NT2/D1 (cell line): ENCODE measurements around the gene FBXO47.
A peak's percentile ranks its signal among the peaks of the same experiment; 100 is the strongest.
"Not testable (repeated sequence)": the region's sequence is repeated elsewhere in the genome, so short reads cannot be mapped to it uniquely, and the experiment has no call there.

Source experiments
- DNase-seq: peaks from one replicate; pipeline ENCODE4 v3.0.0-alpha.2; 2011; ENCODE audit warnings: low read depth, low spot score
- H3K27me3 ChIP-seq: 2 replicates; pipeline ENCODE4 v1.6.0; 2011; ENCODE audit warnings: mild to moderate bottlenecking; ENCODE audit not compliant: insufficient read length, insufficient read depth
- H3K36me3 ChIP-seq: 2 replicates; pipeline ENCODE4 v1.6.1; 2011; ENCODE audit warnings: mild to moderate bottlenecking, low read length, mixed read lengths; ENCODE audit not compliant: insufficient read depth, insufficient read length
- H3K4me1 ChIP-seq: 2 replicates; pipeline ENCODE4 v1.5.1; 2011; ENCODE audit not compliant: insufficient read depth, insufficient read length
- H3K4me3 ChIP-seq: 2 replicates; pipeline ENCODE4 v1.5.1; 2011; ENCODE audit warnings: low read depth; ENCODE audit not compliant: insufficient read length
- H3K9ac ChIP-seq: 2 replicates; pipeline ENCODE4 v1.6.0; 2011; ENCODE audit warnings: low read depth; ENCODE audit not compliant: insufficient read length
- H3K9me3 ChIP-seq: 2 replicates; pipeline ENCODE4 v1.5.1; 2011; ENCODE audit warnings: mild to moderate bottlenecking, low read length; ENCODE audit not compliant: insufficient read depth
- SUZ12 ChIP-seq: IDR thresholded peaks from 2 replicates; pipeline ENCODE4 v1.6.1; 2011; ENCODE audit not compliant: insufficient read length, insufficient read depth; ENCODE audit errors: extremely low read depth
- YY1 ChIP-seq: IDR thresholded peaks from 2 replicates; pipeline ENCODE4 v1.6.1; 2011; ENCODE audit not compliant: insufficient read length, insufficient read depth
- ZNF274 ChIP-seq: IDR thresholded peaks from 2 replicates; pipeline ENCODE4 v1.6.1; 2011; ENCODE audit warnings: mild to moderate bottlenecking, low read depth, low read length

The FBXO47 gene

GRCh38 chr17:38996660-38997337 is 29.6 kb upstream of the FBXO47 start:
- Histone ChIP-seq H3K9ac (no peak overlapping the region), H3K36me3 (no peaks in the 10 kb centered on the region), H3K4me3 (no peak overlapping the region), H3K27me3 (no peaks in the 10 kb centered on the region), H3K4me1 (no peaks in the 10 kb centered on the region), H3K9me3 (peaks cover 23% of the 10 kb centered on the region)
- no peak for DNase-seq
- TF ChIP-seq ZNF274: no peak
- no peak for TF ChIP-seq YY1
- no peak for TF ChIP-seq SUZ12

- peaks cover 23% of the 10 kb centered on the region for H3K9me3 ChIP-seq
- no peak overlapping the region for H3K9ac ChIP-seq
- TF ChIP-seq SUZ12 (no peak), ZNF274 (no peak), YY1 (no peak)
- H3K27me3 ChIP-seq: no peaks in the 10 kb centered on the region
- no peak for DNase-seq
- H3K4me1 ChIP-seq: no peaks in the 10 kb centered on the region
- H3K4me3 ChIP-seq: no peak overlapping the region
- H3K36me3 ChIP-seq: no peaks in the 10 kb centered on the region
Measured at GRCh38 chr17:38994026-38994425, 26.8 kb upstream of the FBXO47 start.

GRCh38 chr17:38984666-38985065 is 17.5 kb upstream of the FBXO47 start:
- Histone ChIP-seq H3K27me3 (no peaks in the 10 kb centered on the region), H3K36me3 (no peaks in the 10 kb centered on the region), H3K4me3 (no peak overlapping the region), H3K9ac (no peak overlapping the region), H3K9me3 (no peaks in the 10 kb centered on the region), H3K4me1 (no peaks in the 10 kb centered on the region)
- no peak for DNase-seq
- no peak for TF ChIP-seq ZNF274

- peak; percentile 50 for DNase-seq
- Histone ChIP-seq H3K4me1 (no peaks in the 10 kb centered on the region), H3K27me3 (no peaks in the 10 kb centered on the region), H3K9me3 (no peaks in the 10 kb centered on the region), H3K4me3 (no peak overlapping the region), H3K9ac (no peak overlapping the region), H3K36me3 (no peaks in the 10 kb centered on the region)
- TF ChIP-seq SUZ12 (no peak), YY1 (no peak), ZNF274 (no peak)
Measured at GRCh38 chr17:38982858-38983746, 15.9 kb upstream of the FBXO47 start.

GRCh38 chr17:38981636-38982035 is 14.4 kb upstream of the FBXO47 start:
- Histone ChIP-seq H3K4me1 (no peaks in the 10 kb centered on the region), H3K36me3 (no peaks in the 10 kb centered on the region), H3K9ac (no peak overlapping the region), H3K27me3 (no peaks in the 10 kb centered on the region), H3K9me3 (no peaks in the 10 kb centered on the region), H3K4me3 (no peak overlapping the region)
- DNase-seq: no peak
- TF ChIP-seq SUZ12 (no peak), YY1 (no peak), ZNF274 (no peak)

- no peak for DNase-seq
- no peaks in the 10 kb centered on the region for H3K27me3 ChIP-seq
- no peak overlapping the region for H3K9ac ChIP-seq
- TF ChIP-seq SUZ12 (no peak), ZNF274 (no peak), YY1 (no peak)
- H3K9me3 ChIP-seq: no peaks in the 10 kb centered on the region
- no peaks in the 10 kb centered on the region for H3K36me3 ChIP-seq
- H3K4me3 ChIP-seq: no peak overlapping the region
- H3K4me1 ChIP-seq: no peaks in the 10 kb centered on the region
Measured at GRCh38 chr17:38980490-38981217, 13.5 kb upstream of the FBXO47 start.

- Histone ChIP-seq H3K36me3 (no peaks in the 10 kb centered on the region), H3K27me3 (no peaks in the 10 kb centered on the region), H3K9me3 (no peaks in the 10 kb centered on the region), H3K9ac (no peak overlapping the region), H3K4me1 (no peaks in the 10 kb centered on the region), H3K4me3 (no peak overlapping the region)
- DNase-seq: no peak
- no peak for TF ChIP-seq SUZ12
- no peak for TF ChIP-seq YY1
Measured at GRCh38 chr17:38978180-38978579, 11.0 kb upstream of the FBXO47 start.

GRCh38 chr17:38976187-38976551 is 9.0 kb upstream of the FBXO47 start:
- not testable (repeated sequence) for H3K9me3 ChIP-seq, H3K36me3 ChIP-seq, H3K4me1 ChIP-seq, H3K27me3 ChIP-seq, H3K9ac ChIP-seq, H3K4me3 ChIP-seq, DNase-seq
